KMS-11 (cell line): ENCODE results near the gene EVI5L.

ENCODE experiments used
- H2AFZ ChIP-seq: fragments of 200-600 bp; sonication (generic); 2 replicates; pipeline ENCODE4 v1.6.1; 2016; ENCODE audit warnings: antibody characterized with exemption, mixed run types, low read depth
- H3K27ac ChIP-seq: fragments of 200-600 bp; sonication (generic); 2 replicates; pipeline ENCODE4 v1.6.1; 2016; ENCODE audit warnings: mild to moderate bottlenecking, mixed run types
- H3K27me3 ChIP-seq: fragments of 200-600 bp; sonication (generic); 2 replicates; pipeline ENCODE4 v1.6.1; 2017; ENCODE audit warnings: mild to moderate bottlenecking, low read depth, mixed run types, moderate library complexity; ENCODE audit not compliant: insufficient read depth
- H3K36me3 ChIP-seq: fragments of 200-600 bp; sonication (generic); 2 replicates; pipeline ENCODE4 v1.6.1; 2017; ENCODE audit warnings: mild to moderate bottlenecking, mixed run types; ENCODE audit not compliant: insufficient read depth
- H3K4me1 ChIP-seq: fragments of 200-600 bp; sonication (generic); 2 replicates; pipeline ENCODE4 v1.6.1; 2016; ENCODE audit warnings: mild to moderate bottlenecking, low read depth, mixed run types; ENCODE audit not compliant: poor library complexity, severe bottlenecking
- H3K4me2 ChIP-seq: fragments of 200-600 bp; sonication (generic); 2 replicates; pipeline ENCODE4 v1.7.0; 2016; ENCODE audit warnings: mild to moderate bottlenecking, mixed run types
- H3K4me3 ChIP-seq: fragments of 200-600 bp; sonication (generic); IDR thresholded peaks from 2 replicates; pipeline ENCODE4 v1.6.1; 2017; ENCODE audit warnings: low read depth, low read length, mixed read lengths; ENCODE audit not compliant: insufficient read depth
- H3K79me2 ChIP-seq: fragments of 200-600 bp; sonication (generic); 2 replicates; pipeline ENCODE4 v1.6.1; 2016; ENCODE audit warnings: low read depth, mixed run types; ENCODE audit not compliant: insufficient read depth
- H3K9ac ChIP-seq: fragments of 200-600 bp; sonication (generic); 2 replicates; pipeline ENCODE4 v1.6.1; 2016; ENCODE audit warnings: mild to moderate bottlenecking, mixed run types
- H4K20me1 ChIP-seq: fragments of 200-600 bp; sonication (generic); 2 replicates; pipeline ENCODE4 v1.6.1; 2016; ENCODE audit warnings: mild to moderate bottlenecking, mixed run types; ENCODE audit not compliant: insufficient read depth
- CTCF ChIP-seq: fragments of 200-600 bp; sonication (generic); conservative IDR thresholded peaks from 2 replicates; pipeline ENCODE4 v1.6.1; 2017; ENCODE audit warnings: low read depth, mild to moderate bottlenecking, antibody characterized with exemption, low read length, moderate library complexity, mixed read lengths

Gene EVI5L

GRCh38 chr19:7829561-7830271, at the start of gene EVI5L:
Gene EVI5L (plus strand): TSS chr19:7830218. CDS start chr19:7846543, 16,325 bp downstream.
- Histone ChIP-seq H3K4me2 (peak within 1 kb of the TSS; percentile 51; the same call in 1 of the 2 replicates), H4K20me1 (no peaks in the 10 kb centered on the region), H3K9ac (no peak within 1 kb of the TSS), H3K79me2 (no peaks in the 10 kb centered on the region), H3K36me3 (no peaks in the 10 kb centered on the region), H3K4me3 (no peak within 1 kb of the TSS), H3K27me3 (peaks cover 30% of the 10 kb centered on the region), H3K27ac (no peak within 1 kb of the TSS), H3K4me1 (no peaks in the 10 kb centered on the region), H2AFZ (peak within 1 kb of the TSS; percentile 69; the same call in 1 of the 2 replicates)
- TF ChIP-seq CTCF, result no peak

GRCh38 chr19:7781157-7781556, 48.9 kb upstream of the EVI5L start:
- Histone ChIP-seq H2AFZ (no peak overlapping the region), H4K20me1 (no peaks in the 10 kb centered on the region), H3K79me2 (no peaks in the 10 kb centered on the region), H3K9ac (no peak overlapping the region), H3K27ac (no peak overlapping the region), H3K27me3 (peaks cover 73% of the 10 kb centered on the region), H3K36me3 (no peaks in the 10 kb centered on the region), H3K4me3 (no peak overlapping the region), H3K4me1 (no peaks in the 10 kb centered on the region), H3K4me2 (no peak overlapping the region)
- no peak for TF ChIP-seq CTCF

GRCh38 chr19:7783991-7784423, 46.0 kb upstream of the EVI5L start:
- Histone ChIP-seq H3K27ac (no peak overlapping the region), H2AFZ (no peak overlapping the region), H4K20me1 (no peaks in the 10 kb centered on the region), H3K79me2 (no peaks in the 10 kb centered on the region), H3K27me3 (peaks cover 50% of the 10 kb centered on the region), H3K4me2 (no peak overlapping the region), H3K4me3 (no peak overlapping the region), H3K4me1 (no peaks in the 10 kb centered on the region), H3K9ac (no peak overlapping the region), H3K36me3 (no peaks in the 10 kb centered on the region)
- TF ChIP-seq CTCF, result no peak

- no peaks in the 10 kb centered on the region for H3K79me2 ChIP-seq
- no peaks in the 10 kb centered on the region for H3K4me1 ChIP-seq
- no peaks in the 10 kb centered on the region for H3K36me3 ChIP-seq
- H3K4me2 ChIP-seq, result no peak overlapping the region
- H3K9ac ChIP-seq, result no peak overlapping the region
- H3K4me3 ChIP-seq, result no peak overlapping the region
- H2AFZ ChIP-seq, result no peak overlapping the region
- no peaks in the 10 kb centered on the region for H4K20me1 ChIP-seq
- TF ChIP-seq CTCF, result no peak
- peaks cover 41% of the 10 kb centered on the region for H3K27me3 ChIP-seq
- H3K27ac ChIP-seq, result no peak overlapping the region
Observed at GRCh38 chr19:7784856-7785255, 45.2 kb upstream of the EVI5L start.
